Panc1 (cell line): ENCODE measurements around the gene CCDC6. TPM values are rescaled to one million over a fixed set of nuclear protein-coding genes. Genes with fewer than 3 reads are reported as not detected.

Experiments used
- ATAC-seq: fragments of 200-7000 bp; cut with Tn5 transposase; 2 replicates; pipeline ENCODE4 v1.9.1; 2020; ENCODE audit warnings: mild to moderate bottlenecking, moderate library complexity
- BruUV-seq: library from RNA; stranded (reverse); fragments of 400-500 nt; replicated peaks from 2 replicates; lab custom pipeline; 2021; lab: Mats Ljungman, UMichigan
- CTCF ChIA-PET: fragments of 300-600 bp; sonication (Branson Sonifier 250); formaldehyde crosslinking; loops from one replicate; lab custom pipeline; 2022; ENCODE audit warnings: antibody characterized with exemption; lab: Charles Lee
- POLR2A ChIA-PET: fragments of 300-600 bp; sonication (Branson Sonifier 250); formaldehyde crosslinking; loops from one replicate; lab custom pipeline; 2022; ENCODE audit warnings: antibody characterized with exemption; lab: Charles Lee
- DNase-seq: peaks from one replicate; pipeline ENCODE4 v3.0.0-alpha.2; 2010; ENCODE audit warnings: low read depth, low spot score
- H3K27ac ChIP-seq: 2 replicates; pipeline ENCODE4 v1.5.1; 2011; ENCODE audit warnings: mild to moderate bottlenecking, low read length, inconsistent platforms
- H3K27me3 ChIP-seq: fragments of 200-500 bp; sonication (Bioruptor generic); 2 replicates; pipeline ENCODE4 v1.6.0; 2014; ENCODE audit warnings: low read length, inconsistent platforms; ENCODE audit not compliant: control insufficient read depth, insufficient read depth
- H3K36me3 ChIP-seq: fragments of 200-500 bp; sonication (Bioruptor generic); 2 replicates; pipeline ENCODE4 v1.5.1; 2014; ENCODE audit warnings: inconsistent platforms, mild to moderate bottlenecking, low read length, moderate library complexity; ENCODE audit not compliant: control insufficient read depth, insufficient read depth
- H3K4me1 ChIP-seq: 2 replicates; pipeline ENCODE4 v1.5.1; 2011; ENCODE audit warnings: inconsistent platforms, mild to moderate bottlenecking, low read length, moderate library complexity; ENCODE audit not compliant: control insufficient read depth, insufficient read depth
- H3K4me3 ChIP-seq, 2 experiments: 2 replicates each; pipeline ENCODE4 v1.5.1; 2011 to 2012; ENCODE audit warnings: low read depth in 2 of 2, low read length in 2 of 2, mild to moderate bottlenecking in 2 of 2, inconsistent platforms in 1 of 2, moderate library complexity in 1 of 2
- H3K9me3 ChIP-seq: fragments of 200-500 bp; sonication (Bioruptor generic); 2 replicates; pipeline ENCODE4 v1.5.1; 2014; ENCODE audit warnings: low read depth, mild to moderate bottlenecking, inconsistent platforms, low read length, moderate library complexity; ENCODE audit not compliant: control insufficient read depth, insufficient read depth
- POLR2AphosphoS5 ChIP-seq: IDR thresholded peaks from 2 replicates; pipeline ENCODE4 v1.6.1; 2012; ENCODE audit warnings: mild to moderate bottlenecking, low read depth, low read length, moderate library complexity
- SIN3A ChIP-seq: IDR thresholded peaks from 2 replicates; pipeline ENCODE4 v1.6.1; 2012; ENCODE audit warnings: low read depth, mild to moderate bottlenecking, low read length, moderate library complexity, borderline replicate concordance; ENCODE audit not compliant: insufficient read depth
- TCF7L2 ChIP-seq: IDR thresholded peaks from 2 replicates; pipeline ENCODE4 v1.6.1; 2011; ENCODE audit warnings: mild to moderate bottlenecking, low read depth, low read length, inconsistent platforms
- in situ Hi-C: cut with HindIII; loops from 2 replicates; pipeline ENCODE4 v1.10.0; 2016; ENCODE audit warnings: low sequenced_read_pairs, low pct_unique_long_range_greater_than_20kb
- intact Hi-C: fragments of 100-400 bp; cut with micrococcal nuclease; formaldehyde crosslinking; loops from one replicate; pipeline ENCODE4 v1.10.0; 2022; ENCODE audit not compliant: unreplicated experiment
- total RNA-seq: library from RNA; stranded (reverse); gene quantifications from one replicate; pipeline ENCODE4 v1.2.1, GENCODE V29; 2021; ENCODE audit not compliant: unreplicated experiment
- TF ChIP-seq, protein P1 (sequence below), 2 experiments: IDR thresholded peaks; 2 replicates each; pipeline ENCODE4 v1.6.1; 2011 to 2012; ENCODE audit warnings: low read depth in 2 of 2, control low read depth in 1 of 2, low read length in 1 of 2, mild to moderate bottlenecking in 1 of 2, moderate library complexity in 1 of 2; ENCODE audit not compliant: insufficient read depth in 1 of 2
- TF ChIP-seq, protein P2 (sequence below): fragments of 450-650 bp; IDR thresholded peaks from 2 replicates; pipeline ENCODE4 v1.5.1; 2017; ENCODE audit warnings: mild to moderate bottlenecking

CCDC6 gene
- total RNA-seq, 1 experiment from 2014 or later = 48.7 TPM

DNA sequence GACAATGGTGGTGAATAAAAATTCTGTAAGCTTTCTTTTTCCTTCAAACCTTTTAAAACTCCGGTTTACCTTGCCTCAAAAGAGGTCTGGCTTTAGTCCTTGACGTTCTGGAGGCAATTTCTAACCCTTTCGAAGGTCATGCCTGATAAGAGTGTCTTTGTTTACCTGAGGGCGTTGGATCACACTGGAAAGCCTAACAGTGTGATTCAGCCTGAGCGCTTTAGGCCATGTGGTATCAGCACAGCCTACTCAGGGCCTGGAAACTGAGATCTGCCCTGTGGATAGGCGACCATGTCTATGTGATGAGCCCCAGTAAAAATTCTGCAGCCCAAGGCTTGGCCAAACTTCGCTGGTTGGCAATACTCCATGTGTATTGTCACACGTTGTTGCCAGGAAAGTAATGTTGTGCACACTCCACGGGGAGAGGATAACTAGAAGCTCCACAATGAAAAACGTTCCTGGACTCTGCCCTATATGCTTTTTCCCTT, 10.7 kb downstream of the CCDC6 start:
- Histone ChIP-seq H3K27ac (no peak overlapping the region), H3K36me3 (no peaks in the 10 kb centered on the region), H3K4me3 (no peak overlapping the region), H3K4me1 (peaks cover 10% of the 10 kb centered on the region), H3K9me3 (no peaks in the 10 kb centered on the region), H3K27me3 (no peaks in the 10 kb centered on the region)
- DNase-seq (no peak), ATAC-seq (no peak; the same call in 1 of the 2 replicates)
- intact Hi-C loops (loop anchor here (5.0 kb wide), 1 partner anchor 48 kb away; no protein-coding TSS in a partner anchor), in situ Hi-C loops (no loop called here)
- TF ChIP-seq POLR2AphosphoS5 (no peak), SIN3A (no peak), TCF7L2 (no peak)
- TF ChIP-seq, protein P1, sequence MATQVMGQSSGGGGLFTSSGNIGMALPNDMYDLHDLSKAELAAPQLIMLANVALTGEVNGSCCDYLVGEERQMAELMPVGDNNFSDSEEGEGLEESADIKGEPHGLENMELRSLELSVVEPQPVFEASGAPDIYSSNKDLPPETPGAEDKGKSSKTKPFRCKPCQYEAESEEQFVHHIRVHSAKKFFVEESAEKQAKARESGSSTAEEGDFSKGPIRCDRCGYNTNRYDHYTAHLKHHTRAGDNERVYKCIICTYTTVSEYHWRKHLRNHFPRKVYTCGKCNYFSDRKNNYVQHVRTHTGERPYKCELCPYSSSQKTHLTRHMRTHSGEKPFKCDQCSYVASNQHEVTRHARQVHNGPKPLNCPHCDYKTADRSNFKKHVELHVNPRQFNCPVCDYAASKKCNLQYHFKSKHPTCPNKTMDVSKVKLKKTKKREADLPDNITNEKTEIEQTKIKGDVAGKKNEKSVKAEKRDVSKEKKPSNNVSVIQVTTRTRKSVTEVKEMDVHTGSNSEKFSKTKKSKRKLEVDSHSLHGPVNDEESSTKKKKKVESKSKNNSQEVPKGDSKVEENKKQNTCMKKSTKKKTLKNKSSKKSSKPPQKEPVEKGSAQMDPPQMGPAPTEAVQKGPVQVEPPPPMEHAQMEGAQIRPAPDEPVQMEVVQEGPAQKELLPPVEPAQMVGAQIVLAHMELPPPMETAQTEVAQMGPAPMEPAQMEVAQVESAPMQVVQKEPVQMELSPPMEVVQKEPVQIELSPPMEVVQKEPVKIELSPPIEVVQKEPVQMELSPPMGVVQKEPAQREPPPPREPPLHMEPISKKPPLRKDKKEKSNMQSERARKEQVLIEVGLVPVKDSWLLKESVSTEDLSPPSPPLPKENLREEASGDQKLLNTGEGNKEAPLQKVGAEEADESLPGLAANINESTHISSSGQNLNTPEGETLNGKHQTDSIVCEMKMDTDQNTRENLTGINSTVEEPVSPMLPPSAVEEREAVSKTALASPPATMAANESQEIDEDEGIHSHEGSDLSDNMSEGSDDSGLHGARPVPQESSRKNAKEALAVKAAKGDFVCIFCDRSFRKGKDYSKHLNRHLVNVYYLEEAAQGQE (IDR thresholded peaks at IDR 0.05; ENCODE audit: insufficient read depth in 1 of 2, low read depth in 2 of 2, low read length in 1 of 2) = no peak
- TF ChIP-seq, protein P2, sequence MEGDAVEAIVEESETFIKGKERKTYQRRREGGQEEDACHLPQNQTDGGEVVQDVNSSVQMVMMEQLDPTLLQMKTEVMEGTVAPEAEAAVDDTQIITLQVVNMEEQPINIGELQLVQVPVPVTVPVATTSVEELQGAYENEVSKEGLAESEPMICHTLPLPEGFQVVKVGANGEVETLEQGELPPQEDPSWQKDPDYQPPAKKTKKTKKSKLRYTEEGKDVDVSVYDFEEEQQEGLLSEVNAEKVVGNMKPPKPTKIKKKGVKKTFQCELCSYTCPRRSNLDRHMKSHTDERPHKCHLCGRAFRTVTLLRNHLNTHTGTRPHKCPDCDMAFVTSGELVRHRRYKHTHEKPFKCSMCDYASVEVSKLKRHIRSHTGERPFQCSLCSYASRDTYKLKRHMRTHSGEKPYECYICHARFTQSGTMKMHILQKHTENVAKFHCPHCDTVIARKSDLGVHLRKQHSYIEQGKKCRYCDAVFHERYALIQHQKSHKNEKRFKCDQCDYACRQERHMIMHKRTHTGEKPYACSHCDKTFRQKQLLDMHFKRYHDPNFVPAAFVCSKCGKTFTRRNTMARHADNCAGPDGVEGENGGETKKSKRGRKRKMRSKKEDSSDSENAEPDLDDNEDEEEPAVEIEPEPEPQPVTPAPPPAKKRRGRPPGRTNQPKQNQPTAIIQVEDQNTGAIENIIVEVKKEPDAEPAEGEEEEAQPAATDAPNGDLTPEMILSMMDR = no peak
- CTCF ChIA-PET = interaction anchor here (0.6 kb wide), 1 partner anchor 506 kb away, joined by 3 read pairs; no protein-coding TSS in a partner anchor
- POLR2A ChIA-PET = no interaction called here
- BruUV-seq = no TSS peak

DNA sequence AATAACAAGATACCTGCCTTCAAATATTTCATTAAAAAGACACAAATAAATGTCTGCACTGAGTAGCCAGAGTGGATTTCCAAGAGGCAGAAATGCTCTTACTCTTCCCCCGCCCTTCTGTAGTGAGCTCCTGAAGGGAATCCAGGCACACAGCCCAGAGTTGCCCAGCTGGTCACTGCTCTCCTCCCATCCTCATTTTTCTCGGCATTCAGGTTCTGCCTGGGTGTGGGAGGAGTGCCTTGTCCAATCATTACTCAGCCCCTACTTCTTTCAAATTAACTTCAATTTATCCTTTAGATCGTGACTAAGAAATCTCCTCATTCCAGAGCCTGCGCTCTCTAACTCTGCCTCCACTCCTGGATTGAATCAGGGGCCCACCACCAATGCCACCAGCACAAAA, 12.2 kb downstream of the CCDC6 start:
- no peaks in the 10 kb centered on the region for H3K36me3 ChIP-seq
- no peak overlapping the region for H3K27ac ChIP-seq
- in situ Hi-C loops (no loop called here), intact Hi-C loops (no loop called here)
- no peaks in the 10 kb centered on the region for H3K27me3 ChIP-seq
- H3K4me1 ChIP-seq = peaks cover 10% of the 10 kb centered on the region
- no peak overlapping the region for H3K4me3 ChIP-seq
- TF ChIP-seq SIN3A (no peak), POLR2AphosphoS5 (no peak), TCF7L2 (no peak)
- TF ChIP-seq, protein P2 = no peak
- TF ChIP-seq, protein P1 (IDR thresholded peaks at IDR 0.05; ENCODE audit: insufficient read depth in 1 of 2, low read depth in 2 of 2, low read length in 1 of 2) = no peak
- CTCF ChIA-PET = no interaction called here
- DNase-seq (no peak), ATAC-seq (no peak)
- no TSS peak for BruUV-seq
- H3K9me3 ChIP-seq = no peaks in the 10 kb centered on the region
- POLR2A ChIA-PET = no interaction called here
